DMS53 treated with DMSO at 0.1 percent for 48 hours (cell line): Measurements from ENCODE around the gene FAIM2.

ENCODE experiments used
- DNase-seq: peaks from one replicate; lab custom pipeline; 2025; ENCODE audit not compliant: unreplicated experiment; lab: John Stamatoyannopoulos, UW

Gene FAIM2

DNA sequence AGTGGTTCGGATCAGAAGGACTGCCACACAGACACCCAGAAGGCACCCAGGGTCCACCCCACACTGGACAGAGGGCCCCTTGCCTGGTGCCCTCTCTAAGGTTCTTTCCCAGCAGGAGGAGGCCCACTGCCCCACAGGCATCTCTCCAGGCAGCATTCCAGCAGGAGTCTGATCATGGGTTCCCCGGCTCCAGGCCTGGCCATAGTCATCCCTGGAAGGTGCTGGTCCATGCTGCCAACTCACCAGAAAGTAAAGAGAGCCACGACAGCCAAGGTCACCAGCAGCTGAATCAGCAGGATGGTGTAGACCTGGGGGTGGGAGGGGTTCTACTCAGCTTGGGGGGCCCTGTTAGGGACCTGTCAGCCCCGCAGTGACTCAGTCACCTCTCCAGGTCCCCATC, 6.4 kb downstream of the FAIM2 start:
- DNase-seq = no peak

DNA sequence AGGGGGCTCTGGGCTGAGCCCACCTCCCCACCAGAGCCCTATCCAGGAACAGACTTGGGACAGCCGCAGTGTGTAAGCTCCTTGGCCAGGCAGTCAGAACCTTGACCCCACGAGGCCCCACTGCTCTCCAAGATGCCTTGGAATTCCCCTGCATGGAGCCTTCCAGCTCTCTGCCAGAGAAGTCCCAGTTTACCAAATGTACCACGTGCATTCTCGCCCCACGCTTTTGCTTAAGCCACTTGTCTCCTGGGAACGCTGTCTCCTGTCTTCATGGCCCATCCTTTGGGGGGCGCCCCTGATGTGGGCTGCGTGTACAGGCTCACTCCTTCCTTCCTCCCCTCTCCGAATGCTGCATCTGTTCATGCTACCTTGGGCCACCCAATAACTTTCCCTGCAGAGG, 7.9 kb downstream of the FAIM2 start:
- DNase-seq = no peak

DNA sequence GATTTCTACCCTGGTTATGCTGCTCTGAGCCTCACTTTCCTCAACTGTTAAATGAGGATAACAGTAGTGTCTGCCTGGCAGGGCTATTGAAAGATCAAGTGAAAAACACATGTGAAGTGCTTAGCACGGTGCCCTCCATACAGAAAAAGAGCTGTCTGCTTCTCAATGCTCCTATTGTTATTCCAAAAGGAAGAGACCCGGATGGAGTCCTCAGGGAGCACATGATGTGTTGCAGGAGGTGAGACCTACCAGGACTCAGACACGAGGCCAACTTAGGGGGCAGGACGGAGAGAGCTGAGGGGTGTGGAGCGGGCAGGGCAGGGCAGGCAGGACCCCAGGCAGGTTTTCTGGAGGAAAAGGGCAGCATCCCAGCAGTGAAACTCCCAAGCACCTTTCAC, 8.9 kb downstream of the FAIM2 start:
- DNase-seq = no peak

DNA sequence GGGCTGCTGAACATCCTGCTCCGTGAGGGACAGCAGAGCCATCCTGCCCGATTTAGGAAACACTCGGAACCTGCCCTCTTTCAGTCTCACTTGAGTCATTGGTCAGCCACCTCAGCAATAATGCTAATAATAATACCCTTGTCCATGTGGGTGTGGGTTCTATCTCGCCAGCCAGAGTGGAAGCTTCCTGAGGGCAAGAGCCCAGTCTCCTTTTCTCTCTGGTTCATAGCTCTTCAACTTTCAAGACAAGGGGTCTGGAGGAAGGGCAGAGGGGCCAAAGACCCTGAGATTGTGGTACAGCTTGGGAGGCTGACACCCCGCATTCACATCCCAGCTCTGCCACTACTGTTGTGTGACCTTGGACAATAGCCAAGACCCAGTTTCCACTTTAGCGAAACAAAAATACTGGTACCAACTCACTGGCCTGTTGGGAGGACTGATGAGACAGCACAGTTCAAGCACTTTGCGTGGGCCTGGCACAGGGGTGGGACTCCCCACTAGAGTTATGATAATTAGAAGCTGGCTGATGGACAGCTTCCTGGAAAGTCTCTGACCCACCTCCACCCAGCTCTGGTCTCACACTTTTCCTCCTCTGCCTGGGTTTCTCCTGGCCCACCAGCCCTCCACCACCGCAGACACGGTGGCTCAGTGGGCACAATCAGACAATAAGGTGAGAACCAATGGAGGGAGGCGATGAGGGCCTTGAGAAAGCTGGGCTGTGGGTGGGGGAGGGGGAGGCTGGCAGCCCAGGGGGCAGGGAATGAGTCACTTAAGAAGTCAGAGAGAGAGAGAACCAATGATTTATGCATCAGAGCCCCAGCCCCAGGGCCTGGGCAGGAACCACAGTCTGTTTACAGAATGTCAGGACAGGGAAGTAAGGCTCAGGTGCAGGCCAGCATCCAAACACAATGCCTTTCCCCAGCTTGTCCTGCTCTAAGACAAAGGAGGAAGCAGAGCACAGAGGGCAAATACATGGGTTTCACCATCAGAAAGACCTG, 9.6 kb downstream of the FAIM2 start:
- DNase-seq = no peak

DNA sequence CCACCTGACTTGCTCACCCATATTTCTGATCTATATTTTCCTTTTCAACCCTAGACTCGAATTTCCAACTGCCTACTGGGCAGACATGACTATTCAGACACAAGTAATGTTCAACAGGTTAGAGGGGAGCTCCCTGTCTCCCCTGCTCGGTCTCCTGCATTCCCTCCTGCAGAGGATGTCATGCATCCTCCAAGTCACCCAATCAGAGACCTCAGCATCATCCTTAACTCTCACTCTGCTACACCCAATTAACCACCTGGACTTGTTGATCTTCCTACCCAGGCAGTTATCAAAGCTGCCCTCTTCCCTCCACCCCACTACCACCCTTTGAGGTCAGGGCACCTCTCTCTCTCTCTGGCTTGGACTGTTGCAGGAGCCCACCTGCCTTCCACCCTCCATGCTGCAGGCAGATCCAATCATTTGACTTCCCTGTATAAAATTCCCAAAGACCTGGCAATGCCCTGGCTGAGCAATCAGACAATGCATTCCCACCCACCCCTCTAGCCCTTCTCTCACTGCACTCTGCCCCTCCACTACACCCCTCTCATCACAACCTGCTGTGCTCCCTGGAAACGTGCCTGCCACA, 10.9 kb downstream of the FAIM2 start:
- DNase-seq = no peak

DNA sequence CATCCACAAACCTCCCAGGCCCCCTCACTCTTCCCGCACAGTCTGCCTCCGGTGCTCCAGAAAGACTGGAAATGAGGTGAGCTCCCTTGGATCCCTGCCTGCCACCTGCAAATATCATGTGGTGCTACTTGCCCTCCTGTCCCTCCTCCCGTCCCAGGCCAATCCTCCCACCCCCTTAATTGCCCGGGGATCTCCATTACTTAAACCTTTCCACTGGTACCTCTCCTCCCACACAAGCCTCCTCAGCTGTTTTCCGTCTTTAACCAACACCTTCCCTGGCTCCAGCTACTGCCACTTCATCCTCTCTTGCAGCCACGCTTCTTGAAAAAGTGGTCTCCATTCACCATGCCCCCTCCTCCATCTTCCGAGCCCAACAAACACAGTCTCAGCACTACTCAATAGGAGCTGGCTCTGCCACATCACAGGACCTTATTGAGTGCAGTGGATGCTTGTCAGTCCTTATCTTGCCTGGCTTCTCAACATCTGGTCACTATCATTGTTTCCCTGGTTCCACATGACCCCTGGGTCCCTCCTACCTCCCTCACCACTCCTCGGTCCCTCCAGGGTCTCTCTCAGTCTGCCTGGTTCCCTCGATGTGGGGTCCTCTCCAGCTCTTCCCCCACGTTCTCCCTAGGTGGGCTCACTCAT, 11.5 kb downstream of the FAIM2 start:
- DNase-seq = no peak

DNA sequence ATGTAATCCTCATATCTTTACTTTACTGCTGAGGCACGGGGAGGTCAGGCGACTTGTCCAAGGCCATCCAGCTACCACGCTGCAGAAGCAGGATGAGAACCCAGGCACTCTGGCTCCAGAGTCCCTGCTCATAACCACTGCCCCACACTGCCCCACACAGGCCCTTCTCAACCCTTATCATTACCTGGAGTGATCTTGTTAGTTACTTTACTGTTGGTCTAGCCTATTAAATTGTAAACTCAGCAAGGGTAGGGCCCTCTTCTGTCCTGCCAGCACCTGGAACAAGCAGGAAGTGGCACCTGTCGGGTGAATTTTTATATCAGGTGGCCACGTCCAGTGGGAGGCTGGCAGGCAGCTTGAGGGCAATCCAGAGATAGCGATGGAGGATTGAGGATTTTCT, 12.2 kb downstream of the FAIM2 start:
- no peak for DNase-seq

DNA sequence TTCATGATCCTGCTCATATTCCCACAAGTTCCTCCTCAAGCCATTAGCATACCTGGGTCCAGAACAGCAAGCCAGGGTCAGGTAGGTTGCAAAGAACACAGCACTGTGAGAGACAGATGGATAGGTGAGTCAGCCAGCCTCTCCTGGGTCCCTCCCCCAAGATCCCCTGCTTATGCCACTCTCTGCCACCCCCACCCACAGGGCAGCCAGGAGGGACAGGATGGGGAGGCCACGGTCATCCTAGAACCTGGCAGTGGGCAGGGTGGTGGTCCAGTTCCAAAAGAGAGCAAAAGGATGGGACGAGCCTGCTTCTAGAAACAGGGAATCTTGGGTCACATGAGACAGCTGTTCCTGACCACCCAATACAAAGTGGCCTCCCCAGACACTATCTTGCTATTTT, 12.7 kb downstream of the FAIM2 start:
- DNase-seq = no peak

DNA sequence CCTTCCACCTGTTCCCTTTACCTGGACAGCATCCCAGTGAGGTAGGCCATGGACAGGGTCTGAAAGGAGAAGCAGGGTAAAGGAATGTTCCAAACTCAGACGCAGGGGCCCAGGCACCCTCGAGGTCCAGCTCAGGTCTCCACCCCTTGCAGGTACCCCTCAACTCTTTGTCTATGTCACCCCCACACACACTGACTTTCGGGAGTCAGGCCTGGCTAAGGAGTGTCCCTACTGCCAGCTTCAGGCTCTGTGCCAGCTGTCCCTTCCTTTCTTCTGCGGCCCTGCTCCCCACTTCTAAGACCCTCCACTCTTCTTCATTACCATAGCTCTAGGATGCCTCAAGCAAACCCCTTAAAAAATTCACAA, 13.6 kb downstream of the FAIM2 start:
- no peak for DNase-seq

DNA sequence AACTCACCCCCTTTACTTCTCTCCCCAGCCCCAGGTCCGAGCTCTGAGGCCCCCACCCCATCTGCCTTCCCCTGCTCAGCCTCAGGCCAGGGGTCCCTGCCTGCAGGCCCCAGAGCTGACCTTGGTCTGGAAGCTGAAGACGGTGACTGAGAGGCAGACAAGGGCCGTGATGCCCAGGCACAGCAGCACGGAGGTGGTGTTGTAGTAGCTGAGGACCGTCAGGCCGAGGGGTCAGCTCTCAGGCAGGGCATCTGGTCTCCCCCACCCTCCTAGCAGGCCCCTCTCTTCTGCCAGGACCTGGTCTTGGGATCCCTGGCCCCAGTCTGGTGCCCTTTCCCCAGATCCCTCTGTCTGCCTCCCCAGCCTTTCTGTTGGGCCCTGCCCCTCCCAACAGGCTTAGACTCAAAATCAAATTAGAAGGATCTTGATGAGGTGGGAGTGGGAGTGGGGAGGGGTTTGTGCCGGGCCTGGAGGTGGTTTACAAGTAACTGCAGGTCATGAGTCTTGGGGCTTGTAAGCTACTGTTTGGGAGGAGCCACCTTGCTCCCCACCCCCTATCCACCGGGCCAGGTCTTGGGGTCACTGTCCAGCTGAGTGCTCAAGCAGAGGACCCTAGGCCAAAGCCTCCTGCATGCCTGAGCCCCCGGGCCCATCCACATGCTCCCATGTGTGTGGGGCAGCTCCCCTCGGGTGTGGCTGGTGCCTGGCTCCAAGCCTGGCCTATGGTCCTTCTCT, 14.2 kb downstream of the FAIM2 start:
- no peak for DNase-seq

DNA sequence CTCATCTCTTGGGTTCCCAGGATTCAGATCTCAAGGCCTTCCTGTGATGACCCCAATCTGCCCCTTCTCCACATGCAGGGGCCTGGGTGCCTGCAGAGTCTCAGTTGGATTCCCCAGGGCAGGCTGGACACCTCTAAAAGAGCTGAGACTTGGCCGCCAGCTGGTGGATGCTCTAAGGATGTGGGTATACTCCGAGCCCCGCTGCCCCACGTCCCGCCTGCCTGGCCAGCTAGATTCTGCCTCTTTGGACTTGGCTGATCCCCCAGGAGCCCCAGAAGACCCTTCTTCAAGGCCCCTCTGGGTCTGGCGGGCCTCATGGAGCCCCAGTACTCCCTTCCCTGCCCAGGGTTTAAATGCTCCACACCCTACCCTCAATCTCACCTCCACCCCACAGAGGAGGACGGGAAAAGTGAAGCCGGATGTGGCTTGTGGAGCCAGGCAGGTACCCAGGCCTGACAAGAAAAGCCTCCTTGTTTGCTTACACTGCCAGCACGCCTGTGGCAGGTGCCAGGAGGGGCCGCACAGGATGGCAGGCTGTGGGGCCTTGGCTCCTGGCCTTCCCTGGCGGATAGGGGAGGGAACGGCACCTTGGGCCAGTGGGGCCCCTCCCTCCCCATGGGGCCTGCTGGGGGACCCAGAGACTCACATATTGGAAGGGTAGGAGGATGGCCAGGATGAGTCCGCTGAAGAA, 15.1 kb downstream of the FAIM2 start:
- DNase-seq = peak; percentile 17

DNA sequence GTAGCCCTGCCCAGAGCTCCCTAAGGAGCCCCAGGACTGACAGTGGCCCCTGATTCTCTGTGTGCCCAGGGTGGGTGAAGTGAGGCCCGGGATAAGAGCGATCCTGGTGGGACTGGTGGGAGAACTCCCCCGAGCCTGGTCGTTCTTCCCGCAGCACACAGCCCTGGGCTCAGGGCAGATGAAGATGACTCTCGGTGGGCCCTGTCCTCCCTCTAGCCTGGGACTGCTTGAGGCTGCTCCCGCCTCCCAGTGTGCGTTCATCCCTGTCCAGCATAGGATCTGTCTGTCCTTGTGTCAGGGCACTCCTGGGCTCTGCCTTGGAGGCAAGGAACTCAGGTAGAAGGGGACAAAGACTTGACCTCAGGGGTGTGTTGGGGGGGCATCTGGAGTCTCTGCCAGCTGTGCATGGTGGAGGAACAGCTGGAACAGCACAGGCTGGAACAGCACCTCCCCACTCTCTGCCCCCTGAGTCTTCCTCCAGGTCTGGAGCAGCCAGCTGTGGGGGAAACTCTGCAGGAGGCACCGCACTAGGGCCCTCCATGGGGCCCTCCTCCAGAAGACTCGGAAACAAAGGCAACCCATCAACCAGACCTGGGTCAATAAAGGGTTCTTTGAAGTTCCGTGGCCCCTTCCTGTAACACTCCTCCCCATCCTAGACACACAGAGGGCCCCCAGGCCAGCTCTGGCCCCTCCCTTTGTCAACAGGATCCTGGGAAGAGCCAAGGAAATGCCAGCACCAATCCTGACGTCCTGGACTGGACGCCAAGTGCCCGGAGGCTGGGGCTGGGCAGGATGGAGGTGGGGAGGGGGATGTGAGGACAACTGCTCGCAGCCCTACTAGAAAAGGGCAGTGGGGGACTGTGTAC, 15.9 kb downstream of the FAIM2 start:
- DNase-seq = no peak

DNA sequence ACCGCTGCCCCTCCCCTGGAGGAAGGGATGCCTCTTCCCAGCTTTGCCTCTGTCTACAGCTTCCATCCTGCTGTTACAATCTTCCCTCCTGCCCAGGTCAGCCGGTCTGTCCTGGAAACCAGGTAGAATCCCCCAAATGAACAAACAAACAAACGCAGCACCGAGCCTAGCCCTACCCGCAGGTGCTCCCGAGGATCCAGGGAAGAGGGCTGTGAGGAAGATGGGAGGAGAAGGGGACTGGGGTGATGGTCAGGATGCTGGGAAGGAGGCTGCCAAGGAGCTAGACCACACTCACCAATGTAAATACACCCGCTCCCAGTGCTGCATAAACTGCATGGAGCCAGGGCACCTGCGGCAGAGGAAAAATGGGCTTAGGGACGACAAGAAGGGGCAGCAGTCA, 16.6 kb downstream of the FAIM2 start:
- no peak for DNase-seq

DNA sequence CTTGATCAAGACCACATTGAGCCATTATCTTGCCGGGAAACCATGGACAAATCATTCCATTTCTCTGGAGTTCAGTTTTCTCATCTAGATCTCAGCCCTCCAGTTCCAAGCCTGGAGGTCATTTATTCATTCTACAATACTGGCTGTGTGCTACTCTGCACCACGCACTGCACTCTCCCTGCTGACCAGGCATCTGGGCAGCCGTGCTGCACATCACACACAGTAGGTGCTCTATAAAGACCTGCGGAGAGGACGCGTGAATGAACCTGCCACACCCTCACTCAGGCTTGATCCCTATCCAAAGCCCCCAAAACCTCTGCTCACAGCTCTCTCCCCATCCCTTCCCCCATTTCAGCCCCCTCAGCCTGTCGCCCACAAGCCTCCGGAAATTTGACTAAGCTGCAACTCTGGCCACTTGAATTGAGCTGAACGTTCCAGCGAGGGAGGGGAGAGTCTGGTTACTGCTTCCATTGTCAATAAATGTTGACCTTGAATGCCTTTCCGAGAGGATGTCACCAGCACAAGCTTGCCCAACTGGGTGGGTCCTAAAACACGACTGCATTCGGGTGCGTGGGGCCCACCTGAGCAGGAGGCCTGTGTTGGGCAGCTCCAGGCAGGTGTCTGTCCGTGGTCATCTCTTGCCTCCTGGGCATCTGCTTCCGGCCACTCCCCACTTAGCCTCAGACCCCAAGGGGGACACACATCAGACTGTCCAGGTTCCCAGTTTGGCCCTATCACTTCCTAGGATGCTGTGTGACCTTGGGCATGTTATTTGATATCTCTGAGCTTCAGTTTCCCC, 17.8 kb downstream of the FAIM2 start:
- DNase-seq = no peak

DNA sequence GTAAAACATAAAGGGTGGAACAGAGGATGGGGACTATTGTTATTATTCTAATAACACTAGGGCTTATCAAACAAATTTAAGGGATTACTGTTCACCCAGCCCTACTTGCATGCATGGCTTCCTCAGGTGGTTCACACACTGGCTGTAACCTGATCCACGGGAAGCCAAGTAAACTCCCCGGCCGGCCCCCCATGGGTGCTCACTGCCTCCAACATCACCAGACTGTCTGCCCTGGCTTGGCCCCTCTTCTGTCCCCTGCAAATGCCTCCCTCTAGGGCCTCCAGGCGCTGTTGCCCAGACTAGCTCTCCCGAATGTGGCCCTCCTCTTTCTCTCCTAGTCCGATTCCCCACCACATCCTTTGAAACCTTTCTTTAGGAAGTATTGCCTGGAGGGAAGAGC, 18.6 kb downstream of the FAIM2 start:
- no peak for DNase-seq

DNA sequence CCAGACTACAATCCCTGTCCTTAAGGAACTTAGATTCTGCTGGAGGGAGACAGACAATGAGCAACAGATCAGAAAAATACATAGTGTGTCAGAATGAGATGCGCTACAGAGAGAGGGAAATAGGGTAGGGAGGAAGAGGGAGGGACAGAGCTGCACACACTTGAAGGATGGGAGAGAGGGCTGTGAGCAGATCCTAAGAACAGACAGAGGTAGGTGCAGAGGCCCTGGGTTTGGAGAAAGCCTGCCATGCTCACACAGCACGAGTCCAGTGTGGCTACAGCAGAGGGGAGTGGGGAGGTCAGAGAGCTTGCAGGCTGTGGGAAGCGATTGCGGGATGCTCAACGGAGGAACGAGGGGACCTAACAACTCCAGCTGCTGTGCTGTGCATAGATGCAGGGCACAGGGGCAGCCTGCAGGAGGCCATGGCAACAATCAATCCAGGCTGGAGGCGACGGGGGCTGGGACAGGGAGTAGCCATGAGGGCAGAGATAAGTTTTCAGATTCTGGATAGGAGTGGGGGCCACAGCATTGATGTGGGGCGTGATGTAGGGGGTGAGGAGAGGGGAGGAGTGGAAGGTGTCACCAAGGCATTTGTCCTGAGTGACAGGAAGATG, 20.7 kb downstream of the FAIM2 start:
- no peak for DNase-seq

DNA sequence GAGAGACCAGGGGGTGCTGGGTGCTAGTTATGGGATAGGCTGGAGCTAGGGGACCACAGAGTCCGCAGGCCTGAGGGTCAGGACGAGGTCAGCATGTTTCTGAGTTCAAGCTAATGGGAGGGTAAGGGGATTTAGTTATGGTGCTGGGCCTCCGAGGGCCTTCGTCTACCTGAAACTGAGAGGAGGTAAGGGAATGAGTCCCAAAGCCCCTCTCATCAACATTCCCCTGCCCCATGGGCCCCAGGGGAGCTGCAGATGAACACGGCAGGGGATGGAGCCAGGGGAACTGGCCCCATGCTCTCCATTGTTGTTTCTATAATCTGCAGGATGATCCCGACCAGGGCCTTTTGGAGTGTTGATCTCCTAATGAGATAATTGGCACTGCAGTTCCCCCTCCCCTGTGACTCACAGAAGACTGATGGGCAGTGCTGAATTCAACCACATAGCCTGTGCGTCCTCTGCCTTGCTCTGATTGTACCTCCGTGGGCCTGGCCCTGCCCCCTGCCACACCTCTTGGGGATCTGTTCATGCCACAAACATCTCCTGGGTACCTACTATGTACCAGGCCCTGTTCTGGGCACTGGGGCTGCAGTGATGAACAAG, 21.4 kb downstream of the FAIM2 start:
- no peak for DNase-seq
